Nephron (organoid): ENCODE measurements around the gene ATCAY.

Experiments
- H3K27ac Mint-ChIP-seq, 3 experiments: 2 replicates each; pipeline ENCODE4 v1.8.0; 2020; ENCODE audit warnings: mixed read lengths in 3 of 3, mild to moderate bottlenecking in 2 of 3, moderate library complexity in 1 of 3
- H3K27me3 Mint-ChIP-seq: 2 replicates; pipeline ENCODE4 v1.8.0; 2021; ENCODE audit warnings: low read depth, mild to moderate bottlenecking, moderate library complexity, mixed read lengths
- H3K36me3 Mint-ChIP-seq: 2 replicates; pipeline ENCODE4 v1.8.0; 2020; ENCODE audit warnings: low read depth, mixed read lengths
- H3K4me1 Mint-ChIP-seq: 2 replicates; pipeline ENCODE4 v1.8.0; 2020; ENCODE audit warnings: mixed read lengths
- H3K4me3 Mint-ChIP-seq, 3 experiments: 2 replicates each; pipeline ENCODE4 v1.8.0; 2020; ENCODE audit warnings: mild to moderate bottlenecking in 3 of 3, mixed read lengths in 3 of 3, moderate library complexity in 2 of 3
- H3K9me3 Mint-ChIP-seq: 2 replicates; pipeline ENCODE4 v1.8.0; 2020; ENCODE audit warnings: mixed read lengths
- TF ChIP-seq, protein P1 (sequence below), 3 experiments: fragments of 200-600 bp; sonication (generic); IDR thresholded peaks; one replicate each; pipeline ENCODE4 v1.5.0; 2021; ENCODE audit warnings: antibody characterized with exemption in 3 of 3; ENCODE audit not compliant: unreplicated experiment in 3 of 3

Gene ATCAY

DNA sequence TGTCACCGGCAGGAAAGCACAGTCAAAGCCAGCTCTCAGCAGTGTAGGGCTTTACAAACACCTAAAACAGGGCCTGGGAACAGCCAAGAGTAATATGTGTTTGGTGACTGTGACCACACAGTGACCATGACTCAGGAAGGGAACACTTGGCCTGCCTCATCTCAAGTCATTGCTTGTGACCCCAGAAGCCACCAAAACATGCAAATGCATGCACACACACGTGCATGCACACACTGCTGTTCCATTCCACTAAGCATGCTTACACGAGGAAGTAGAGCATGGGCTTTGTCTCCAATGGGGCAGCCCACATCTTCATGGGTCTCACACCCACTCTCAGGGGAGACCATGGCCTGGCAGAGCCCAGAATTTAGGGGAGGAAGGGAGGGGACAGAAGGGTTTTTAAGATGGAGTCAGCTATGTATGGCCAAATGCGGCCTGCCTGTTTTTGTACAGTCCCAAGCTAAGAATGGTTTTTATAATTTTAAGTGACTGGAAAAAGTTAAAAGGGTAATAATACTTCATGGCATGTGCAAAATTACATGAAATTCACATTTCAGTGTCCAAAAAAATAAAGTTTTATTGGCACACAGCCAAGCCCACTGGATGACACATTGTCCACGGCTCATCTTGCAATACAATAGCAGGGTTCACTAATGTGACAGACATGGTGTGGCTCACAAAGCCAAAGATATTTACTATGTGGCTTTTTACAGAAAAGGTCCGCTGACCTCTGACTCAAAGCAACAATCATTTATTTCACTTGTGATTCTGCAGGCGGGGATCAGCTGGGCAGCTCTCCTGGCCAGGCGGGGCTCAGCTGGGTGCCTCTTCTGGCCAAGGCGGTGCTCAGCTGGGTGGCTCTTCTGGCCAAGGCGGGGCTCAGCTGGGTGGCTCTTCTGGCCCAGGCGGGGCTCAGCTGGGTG lies 29.0 kb upstream of the ATCAY start:
- Mint-ChIP-seq H3K4me1 (no peaks in the 10 kb centered on the region), H3K9me3 (peaks cover 10% of the 10 kb centered on the region), H3K36me3 (peaks cover 12% of the 10 kb centered on the region), H3K4me3 (no peak overlapping the region), H3K27ac (no peak overlapping the region), H3K27me3 (no peaks in the 10 kb centered on the region)
- TF ChIP-seq, protein P1, sequence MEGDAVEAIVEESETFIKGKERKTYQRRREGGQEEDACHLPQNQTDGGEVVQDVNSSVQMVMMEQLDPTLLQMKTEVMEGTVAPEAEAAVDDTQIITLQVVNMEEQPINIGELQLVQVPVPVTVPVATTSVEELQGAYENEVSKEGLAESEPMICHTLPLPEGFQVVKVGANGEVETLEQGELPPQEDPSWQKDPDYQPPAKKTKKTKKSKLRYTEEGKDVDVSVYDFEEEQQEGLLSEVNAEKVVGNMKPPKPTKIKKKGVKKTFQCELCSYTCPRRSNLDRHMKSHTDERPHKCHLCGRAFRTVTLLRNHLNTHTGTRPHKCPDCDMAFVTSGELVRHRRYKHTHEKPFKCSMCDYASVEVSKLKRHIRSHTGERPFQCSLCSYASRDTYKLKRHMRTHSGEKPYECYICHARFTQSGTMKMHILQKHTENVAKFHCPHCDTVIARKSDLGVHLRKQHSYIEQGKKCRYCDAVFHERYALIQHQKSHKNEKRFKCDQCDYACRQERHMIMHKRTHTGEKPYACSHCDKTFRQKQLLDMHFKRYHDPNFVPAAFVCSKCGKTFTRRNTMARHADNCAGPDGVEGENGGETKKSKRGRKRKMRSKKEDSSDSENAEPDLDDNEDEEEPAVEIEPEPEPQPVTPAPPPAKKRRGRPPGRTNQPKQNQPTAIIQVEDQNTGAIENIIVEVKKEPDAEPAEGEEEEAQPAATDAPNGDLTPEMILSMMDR (IDR thresholded peaks at IDR 0.05; ENCODE audit: unreplicated experiment in 3 of 3), result no peak

DNA sequence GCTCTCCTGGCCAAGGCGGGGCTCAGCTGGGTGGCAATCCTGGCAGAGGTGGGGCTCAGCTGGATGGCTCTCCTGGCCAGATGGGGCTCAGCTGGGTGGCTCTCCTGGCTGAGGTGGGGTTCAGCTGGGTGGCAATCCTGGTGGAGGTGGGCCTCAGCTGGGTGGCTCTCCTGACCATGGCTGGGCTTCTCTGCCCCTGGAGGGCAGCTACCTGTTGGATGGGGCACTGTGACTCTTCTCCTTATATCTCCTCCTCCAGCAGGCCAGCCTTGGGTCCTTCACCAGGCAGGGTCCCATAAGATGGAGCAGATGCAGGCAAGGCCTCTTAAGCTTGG lies 28.3 kb upstream of the ATCAY start:
- TF ChIP-seq, protein P1 (IDR thresholded peaks at IDR 0.05; ENCODE audit: unreplicated experiment in 3 of 3), result no peak
- Mint-ChIP-seq H3K36me3 (peaks cover 12% of the 10 kb centered on the region), H3K27ac (no peak overlapping the region), H3K27me3 (no peaks in the 10 kb centered on the region), H3K9me3 (peaks cover 10% of the 10 kb centered on the region), H3K4me1 (no peaks in the 10 kb centered on the region), H3K4me3 (no peak overlapping the region)

DNA sequence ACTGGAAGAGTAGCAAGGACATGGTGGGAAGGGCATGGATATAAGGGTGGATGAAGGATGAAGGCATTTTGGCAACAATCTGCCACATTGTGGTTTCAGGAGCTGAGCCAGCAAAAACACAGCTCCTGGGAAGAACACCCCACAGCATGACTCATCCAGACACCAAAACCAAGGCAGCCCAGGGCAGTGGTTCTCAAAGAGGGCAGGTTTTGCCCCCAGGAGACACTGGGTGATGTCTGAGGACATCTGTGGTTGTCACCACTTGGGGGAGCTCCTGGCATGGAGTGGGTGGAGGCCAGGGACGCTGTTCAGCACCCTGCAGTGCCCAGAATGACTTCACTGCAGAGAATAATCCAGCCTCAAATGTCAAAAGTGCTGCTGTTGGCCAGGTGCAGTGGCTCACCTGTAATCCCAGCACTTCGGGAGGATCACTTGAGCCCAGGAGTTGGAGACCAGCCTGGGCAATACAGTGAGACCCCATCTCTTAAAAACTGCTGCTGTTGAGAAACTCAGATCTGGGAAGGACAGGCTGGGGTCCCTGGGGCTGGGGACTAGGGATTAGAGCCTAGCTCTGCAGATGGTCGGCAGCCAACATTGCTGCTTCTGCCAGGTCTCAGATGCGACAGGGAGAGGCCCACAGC lies 27.8 kb upstream of the ATCAY start:
- H3K27me3 Mint-ChIP-seq, result no peaks in the 10 kb centered on the region
- H3K36me3 Mint-ChIP-seq, result peaks cover 12% of the 10 kb centered on the region
- peaks cover 10% of the 10 kb centered on the region for H3K9me3 Mint-ChIP-seq
- H3K4me3 Mint-ChIP-seq, result no peak overlapping the region
- H3K4me1 Mint-ChIP-seq, result no peaks in the 10 kb centered on the region
- H3K27ac Mint-ChIP-seq, result no peak overlapping the region
- TF ChIP-seq, protein P1 (IDR thresholded peaks at IDR 0.05; ENCODE audit: unreplicated experiment in 3 of 3), result no peak

DNA sequence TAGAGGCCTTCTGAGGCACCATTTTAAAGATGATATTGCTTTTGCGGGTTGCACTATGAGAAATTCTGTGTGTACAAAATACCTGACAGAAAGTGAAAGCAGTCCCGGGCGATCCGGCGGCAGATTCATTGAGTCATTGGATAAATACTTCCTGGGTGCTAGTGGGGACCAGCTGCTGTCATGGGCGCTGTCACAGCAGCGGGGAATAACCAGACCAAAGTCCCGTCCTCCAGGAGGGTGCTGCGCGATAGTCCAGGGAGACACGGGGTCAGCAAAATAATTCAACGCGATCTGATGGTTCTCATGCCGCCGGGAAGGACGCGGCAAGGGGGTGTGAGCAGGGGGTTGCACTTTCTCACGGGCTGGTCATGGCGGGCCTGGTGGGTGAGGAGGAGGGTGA lies 25.2 kb upstream of the ATCAY start:
- H3K27me3 Mint-ChIP-seq, result no peaks in the 10 kb centered on the region
- H3K9me3 Mint-ChIP-seq, result peaks cover 10% of the 10 kb centered on the region
- H3K27ac Mint-ChIP-seq, result no peak overlapping the region
- H3K4me3 Mint-ChIP-seq, result no peak overlapping the region
- TF ChIP-seq, protein P1 (IDR thresholded peaks at IDR 0.05; ENCODE audit: unreplicated experiment in 3 of 3), result no peak
- H3K36me3 Mint-ChIP-seq, result peaks cover 12% of the 10 kb centered on the region
- no peaks in the 10 kb centered on the region for H3K4me1 Mint-ChIP-seq

DNA sequence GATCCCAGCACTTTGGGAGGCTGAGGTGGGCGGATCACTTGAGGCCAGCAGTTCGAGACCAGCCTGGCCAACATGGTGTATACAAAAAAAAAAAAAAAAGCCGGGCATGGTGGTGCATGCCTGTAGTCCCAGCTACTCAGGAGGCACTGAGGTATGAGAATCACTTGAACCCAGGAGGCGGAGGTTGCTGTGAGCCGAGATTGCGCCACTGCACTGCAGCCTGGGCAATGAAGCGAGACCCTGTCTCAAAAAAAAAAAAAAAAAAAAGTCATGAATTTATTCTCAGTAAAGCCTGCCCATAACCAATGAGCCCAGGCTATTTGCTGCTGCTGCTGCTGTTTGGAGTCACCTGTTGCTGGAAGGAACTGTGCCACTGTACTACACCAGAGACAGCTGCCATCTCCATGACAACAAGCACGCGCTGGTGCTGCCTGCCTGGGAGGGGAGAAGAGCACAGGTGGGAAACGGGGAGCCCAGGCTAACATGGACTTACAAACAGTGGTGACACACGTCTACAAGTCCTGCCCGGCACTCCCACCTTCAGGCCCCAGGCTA lies 23.0 kb upstream of the ATCAY start:
- Mint-ChIP-seq H3K4me3 (no peak overlapping the region), H3K4me1 (no peaks in the 10 kb centered on the region), H3K27me3 (no peaks in the 10 kb centered on the region), H3K36me3 (no peaks in the 10 kb centered on the region), H3K27ac (no peak overlapping the region), H3K9me3 (no peaks in the 10 kb centered on the region)
- TF ChIP-seq, protein P1 (IDR thresholded peaks at IDR 0.05; ENCODE audit: unreplicated experiment in 3 of 3), result no peak
